HG02610 (cell line): Measurements from ENCODE around the gene CD151.

Experiments used
- ATAC-seq: cut with Tn5 transposase; IDR thresholded peaks from one replicate; pipeline ENCODE4 v1.9.1; 2021; ENCODE audit warnings: mild to moderate bottlenecking, moderate library complexity; ENCODE audit not compliant: unreplicated experiment

The CD151 gene

GRCh38 chr11:832529-833113, at the start of gene CD151:
Gene CD151 (plus strand): TSS chr11:832952. CDS start chr11:836070, 3,118 bp downstream.
- ATAC-seq, result no peak

- no peak for ATAC-seq
Measured at GRCh38 chr11:783581-784015, 49.2 kb upstream of the CD151 start.

GRCh38 chr11:786235-787083, 46.3 kb upstream of the CD151 start:
- no peak for ATAC-seq

GRCh38 chr11:787084-787675, 45.6 kb upstream of the CD151 start:
- ATAC-seq, result no peak

GRCh38 chr11:788009-788640, 44.6 kb upstream of the CD151 start:
- ATAC-seq, result no peak

GRCh38 chr11:788953-789940, 43.5 kb upstream of the CD151 start:
- no peak for ATAC-seq

- no peak for ATAC-seq
Measured at GRCh38 chr11:789943-790342, 42.8 kb upstream of the CD151 start, which contains the start of gene CEND1. Gene CEND1 (minus strand): TSS chr11:790090. CDS start chr11:788576, 1,514 bp downstream.

- no peak for ATAC-seq
Measured at GRCh38 chr11:790721-791564, 41.8 kb upstream of the CD151 start.

GRCh38 chr11:791658-792534, 40.9 kb upstream of the CD151 start:
- no peak for ATAC-seq

GRCh38 chr11:792535-792821, 40.3 kb upstream of the CD151 start:
- ATAC-seq, result no peak

GRCh38 chr11:792873-793272, 39.9 kb upstream of the CD151 start:
- no peak for ATAC-seq

GRCh38 chr11:793556-793955, 39.2 kb upstream of the CD151 start:
- ATAC-seq, result no peak

- ATAC-seq, result no peak
Measured at GRCh38 chr11:794013-794765, 38.6 kb upstream of the CD151 start.

- no peak for ATAC-seq
Measured at GRCh38 chr11:794766-795633, 37.8 kb upstream of the CD151 start.

GRCh38 chr11:795634-796564, 36.9 kb upstream of the CD151 start:
- peak; percentile 24 for ATAC-seq
